Endometrium (tissue), 2 donors: ENCODE results near the gene SPRTN.

Experiments
- FAIRE-seq: peaks from 2 replicates; lab custom pipeline; 2012; peaks lifted over from hg19 to GRCh38; lab: Jason Lieb, UNC
- donor health status: control.
- donor health status: control.

Gene SPRTN

DNA sequence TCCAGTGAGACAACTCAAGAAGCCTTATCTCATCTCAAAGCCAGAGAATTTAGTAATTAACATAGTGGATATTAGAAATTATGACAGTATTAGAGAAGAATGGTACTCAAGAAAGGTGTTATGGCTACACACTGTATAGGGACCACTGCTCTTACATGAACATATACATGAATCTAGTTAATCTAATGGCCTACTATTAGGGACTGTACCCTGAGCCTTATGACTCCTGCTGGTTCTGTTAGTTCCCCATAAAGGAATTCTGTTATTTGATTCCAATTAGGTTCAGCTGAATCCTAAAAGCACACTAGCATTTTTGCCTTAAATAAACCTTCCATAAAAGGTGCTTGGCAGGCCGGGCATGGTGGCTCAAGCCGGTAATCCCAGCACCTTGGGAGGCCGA lies 44.3 kb downstream of the SPRTN start:
- no peak for FAIRE-seq

DNA sequence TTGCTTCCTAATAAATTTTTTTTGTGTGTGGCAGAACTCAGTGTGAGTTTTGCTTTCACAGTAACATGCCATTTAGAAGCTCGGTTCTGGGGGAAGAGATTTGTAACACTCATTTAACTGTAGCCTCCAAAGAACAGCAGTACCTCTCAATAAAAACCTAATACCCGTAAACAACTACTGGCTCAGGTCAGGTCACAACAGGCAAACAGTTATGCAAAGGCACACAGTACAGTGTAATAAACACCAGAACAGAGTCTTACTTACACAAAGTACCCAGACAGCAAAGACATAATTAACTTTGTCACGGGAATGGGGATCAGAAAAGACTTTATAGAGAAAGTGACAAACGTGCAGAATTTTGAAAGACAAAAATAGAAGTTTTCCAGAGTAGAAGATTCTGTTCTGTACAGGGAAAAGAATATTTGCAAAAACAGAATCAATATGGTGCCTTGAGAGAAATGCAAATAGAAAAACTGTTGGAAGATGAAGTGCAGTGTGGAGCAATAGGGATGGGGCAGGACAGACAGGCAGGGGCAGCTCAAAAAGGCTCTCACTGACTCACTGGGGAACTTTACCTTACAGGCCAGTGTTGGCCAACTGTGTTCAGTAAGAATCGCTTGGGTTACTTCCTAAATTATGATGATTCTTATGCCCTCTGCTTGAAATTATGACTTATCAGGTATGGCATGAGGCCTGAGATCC lies 45.2 kb downstream of the SPRTN start:
- no peak for FAIRE-seq

GRCh38 chr1:231384696-231385415 lies 46.8 kb downstream of the SPRTN start:
- no peak for FAIRE-seq

DNA sequence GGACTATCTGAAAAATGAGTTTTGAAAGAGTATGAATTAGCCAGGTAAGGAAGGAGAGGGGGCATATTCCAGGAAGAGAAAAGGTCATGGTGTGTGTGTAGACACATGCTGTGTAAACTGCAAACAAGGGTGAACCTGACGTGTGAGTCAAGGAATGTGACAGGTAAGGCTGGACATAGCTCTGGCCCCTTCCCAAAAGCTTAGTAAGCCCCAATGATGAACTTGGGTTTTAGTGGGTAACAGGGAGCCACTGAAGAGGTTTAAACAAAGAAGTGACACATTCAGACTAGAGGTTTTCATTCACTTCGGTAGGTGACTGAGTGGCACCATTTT lies 47.3 kb downstream of the SPRTN start:
- no peak for FAIRE-seq

DNA sequence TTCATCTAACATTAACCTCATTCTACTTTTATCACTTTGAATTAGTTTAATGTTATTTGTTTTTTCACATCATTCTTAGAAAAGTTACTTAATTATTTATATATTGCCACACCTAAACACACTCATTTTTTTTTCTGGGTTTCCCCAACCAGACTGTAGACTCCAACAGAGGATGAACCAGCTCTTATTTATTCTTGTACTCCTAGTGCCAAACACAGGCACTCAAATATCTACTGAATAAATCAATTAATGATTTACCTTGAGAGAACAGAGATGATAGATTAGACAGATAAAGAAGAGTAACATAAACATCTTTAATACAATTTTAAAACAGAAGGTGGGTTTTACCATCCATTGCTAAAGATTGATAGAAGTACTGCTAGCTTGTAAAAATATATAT lies 48.4 kb downstream of the SPRTN start:
- FAIRE-seq = no peak

GRCh38 chr1:231387770-231388669 lies 49.9 kb downstream of the SPRTN start:
- FAIRE-seq = no peak

- FAIRE-seq = no peak
Measured at GRCh38 chr1:231390071-231390470, 52.0 kb downstream of the SPRTN start.

DNA sequence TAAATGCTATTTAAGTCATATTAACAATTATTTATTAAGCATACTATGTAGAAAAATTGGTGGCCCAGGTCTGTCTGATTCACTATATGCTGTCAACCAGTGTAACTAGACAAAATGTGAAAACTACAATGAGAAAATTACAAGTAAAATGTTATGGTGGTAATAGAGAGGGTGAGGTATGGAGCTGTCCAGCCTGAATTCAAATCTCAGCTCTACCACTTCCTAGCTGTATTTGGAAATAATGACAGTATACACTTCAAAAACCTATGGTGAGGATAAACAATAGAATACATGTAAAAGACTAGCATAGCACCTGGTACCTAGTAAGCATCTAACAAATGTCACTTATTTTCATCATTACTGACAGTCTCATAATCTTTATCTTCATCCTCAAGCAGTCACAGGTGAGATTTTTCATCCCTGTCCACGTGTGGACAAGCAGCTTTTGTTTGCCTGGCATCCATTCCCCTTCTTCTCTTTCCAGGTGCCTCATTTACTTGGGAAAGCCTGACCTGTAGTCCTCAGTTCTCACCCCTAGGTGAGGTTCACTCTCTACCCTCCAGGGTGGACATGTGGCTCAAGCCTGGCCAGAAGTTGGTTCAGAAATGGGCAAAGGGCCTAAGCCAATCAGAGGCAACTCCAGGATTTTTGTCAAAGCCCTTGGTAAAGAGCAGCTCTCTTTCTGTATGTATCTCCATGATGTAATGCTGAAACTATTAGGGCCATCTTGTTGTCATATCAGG lies 54.5 kb downstream of the SPRTN start:
- FAIRE-seq = no peak

DNA sequence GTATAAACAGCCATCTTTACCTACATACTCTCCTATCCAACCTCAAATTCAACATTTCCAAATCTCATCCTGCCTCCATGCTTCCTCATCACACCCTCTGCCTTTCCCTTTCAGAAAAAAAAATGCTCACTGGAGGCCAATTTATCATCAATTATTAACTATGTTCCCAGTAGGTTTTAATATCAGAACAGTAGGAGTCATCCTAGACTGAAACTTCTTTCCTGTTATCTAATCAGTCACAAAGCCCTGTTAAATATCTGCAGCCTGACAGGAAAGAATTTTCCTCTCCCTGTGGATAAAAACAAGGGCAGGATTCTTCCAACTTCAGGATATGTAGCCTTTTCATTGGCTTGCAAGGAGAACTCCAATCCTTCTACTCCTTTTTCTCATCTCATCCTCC lies 55.6 kb downstream of the SPRTN start:
- FAIRE-seq = no peak

DNA sequence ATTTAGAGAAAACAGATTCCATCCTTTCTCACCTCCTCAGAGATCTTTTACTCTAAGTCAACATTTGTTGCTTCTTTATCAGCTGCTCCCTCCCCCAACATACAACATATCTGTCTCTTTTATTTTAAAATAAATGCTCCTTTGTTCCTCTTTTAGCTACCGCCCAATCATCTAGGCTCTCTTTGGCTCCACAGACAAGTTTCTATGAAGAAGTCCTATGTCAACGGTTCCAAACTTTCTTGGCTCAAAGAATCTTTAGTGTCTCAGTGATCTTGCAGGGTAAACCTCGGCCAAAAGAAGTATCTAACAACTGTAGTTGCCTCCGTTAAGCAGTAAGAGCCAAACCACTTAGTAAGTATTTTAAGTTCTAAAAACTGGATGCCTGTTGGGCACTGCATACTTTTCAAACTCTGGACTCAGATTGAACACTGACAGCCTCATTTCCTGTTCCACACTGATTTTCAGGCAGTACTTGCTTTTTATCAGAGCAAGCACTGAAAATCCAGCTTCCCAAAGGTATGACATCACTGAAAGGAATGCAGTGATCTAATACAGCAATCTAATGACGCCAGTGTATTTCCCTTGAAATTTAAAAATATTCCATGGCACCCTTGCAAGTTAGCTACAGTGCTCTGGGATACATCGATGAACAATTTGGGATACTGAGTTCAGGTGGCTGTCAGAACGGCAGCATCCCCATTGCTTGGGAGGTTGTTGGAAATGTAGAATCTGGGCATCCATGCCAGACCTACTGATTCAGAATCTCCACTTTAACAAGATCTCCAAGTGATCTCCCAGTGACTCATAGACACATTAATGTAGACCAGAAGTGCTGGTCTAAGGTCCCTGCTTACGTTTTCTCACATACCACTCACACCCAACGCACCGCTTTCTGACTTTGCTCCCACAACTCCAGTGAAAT lies 57.2 kb downstream of the SPRTN start:
- FAIRE-seq = no peak

GRCh38 chr1:231395998-231396390 lies 57.9 kb downstream of the SPRTN start:
- no peak for FAIRE-seq

DNA sequence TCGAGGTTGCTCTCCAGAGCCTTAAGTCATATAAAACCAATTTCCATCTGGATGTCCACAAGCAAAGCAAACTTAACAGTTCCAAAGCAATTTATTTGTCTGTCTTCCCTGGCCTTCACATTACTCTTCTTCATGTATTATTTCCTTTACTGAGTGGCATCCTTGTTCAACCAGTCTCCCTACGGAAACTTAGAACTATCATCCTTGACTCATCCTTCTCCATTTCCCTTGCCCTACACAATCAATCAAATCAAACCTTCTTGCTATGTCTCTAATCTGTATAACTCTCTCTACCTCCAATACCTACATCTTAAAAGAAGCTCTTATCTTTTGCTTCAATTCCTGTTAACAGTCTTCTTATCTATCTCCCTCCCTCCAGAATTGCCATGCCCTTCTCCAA lies 58.5 kb downstream of the SPRTN start:
- no peak for FAIRE-seq

DNA sequence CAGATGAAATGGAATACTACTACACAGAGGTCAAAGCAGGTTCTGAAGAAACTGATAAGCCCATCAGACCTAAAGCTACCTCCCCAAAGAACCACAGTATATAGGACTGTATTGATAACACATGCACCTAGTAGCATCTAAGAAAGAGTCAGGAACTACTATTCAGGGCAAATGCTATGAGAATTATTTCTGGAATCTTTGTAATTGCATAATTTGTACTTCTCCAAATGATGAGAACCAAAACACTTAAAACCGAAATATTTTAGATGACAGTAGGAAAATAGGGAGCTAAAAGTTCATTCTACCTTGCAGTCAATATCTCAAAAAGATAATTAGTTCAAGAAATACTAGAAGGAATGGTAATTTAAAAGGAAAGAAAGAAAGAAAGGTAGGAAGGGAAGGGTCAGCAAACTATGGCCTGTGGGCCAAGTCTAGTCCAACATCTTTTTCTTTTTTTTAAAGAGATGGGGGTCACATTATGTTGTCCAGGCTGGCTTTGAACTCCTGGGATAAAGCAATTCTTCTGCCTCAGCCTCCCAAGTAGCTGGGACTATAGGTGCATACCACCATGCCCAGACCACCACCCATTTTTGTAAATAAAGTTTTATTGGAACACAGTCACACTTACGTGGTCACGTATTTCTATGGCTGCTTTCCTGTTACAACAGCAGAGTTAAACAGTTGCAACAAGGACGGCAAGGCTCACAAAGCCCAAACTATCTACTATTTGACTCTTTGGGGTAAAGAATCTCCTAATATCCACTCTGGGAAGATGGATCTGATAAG lies 60.0 kb downstream of the SPRTN start:
- no peak for FAIRE-seq

DNA sequence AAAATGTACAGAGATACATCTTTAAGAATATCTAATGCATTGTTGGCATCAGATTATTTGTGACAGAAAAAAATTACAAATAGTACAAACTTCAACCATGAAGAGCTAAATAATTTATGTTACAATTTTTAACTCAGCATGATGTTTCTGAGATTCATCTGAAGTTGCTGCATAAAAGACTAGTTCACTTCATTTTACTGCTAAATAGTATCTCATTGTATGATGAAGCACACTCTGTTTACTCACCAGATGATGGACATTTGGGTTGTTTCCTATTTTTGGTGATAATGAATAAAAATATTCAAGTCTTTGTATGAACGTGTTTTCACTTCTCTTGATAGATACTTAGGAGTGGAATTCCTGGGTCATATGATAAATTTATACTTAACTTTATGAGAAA lies 63.4 kb downstream of the SPRTN start:
- no peak for FAIRE-seq

DNA sequence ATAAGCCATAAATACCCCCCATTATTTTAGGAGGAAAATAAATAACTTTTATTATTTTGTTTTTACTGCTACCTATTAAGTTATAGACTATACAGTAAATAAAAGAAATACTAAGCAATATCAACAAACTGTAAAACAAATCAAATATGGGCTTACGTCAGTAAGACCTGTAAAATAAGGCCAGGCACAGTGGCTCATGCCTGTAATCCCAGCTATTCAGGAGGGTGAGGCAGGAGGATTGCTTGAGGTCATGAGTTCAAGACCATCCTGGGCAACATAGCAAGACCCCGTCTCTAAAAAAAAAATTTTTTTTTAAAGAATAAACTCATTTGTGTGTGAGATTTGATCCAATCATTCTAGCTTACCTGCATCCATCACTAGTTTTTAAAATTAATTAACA lies 66.2 kb downstream of the SPRTN start:
- FAIRE-seq = no peak
